H1 (cell line): ENCODE measurements around the gene ARHGAP10. TPM values are rescaled to one million over a fixed set of nuclear protein-coding genes. Genes with fewer than 3 reads are reported as not detected.

Experiments used
- CTCF ChIA-PET: fragments of 300-600 bp; sonication (Branson Sonifier 250); formaldehyde crosslinking; loops from one replicate; lab custom pipeline; 2021; ENCODE audit not compliant: partially characterized antibody; lab: Charles Lee
- POLR2A ChIA-PET: fragments of 300-600 bp; sonication (Branson Sonifier 250); formaldehyde crosslinking; loops from one replicate; lab custom pipeline; 2021; ENCODE audit warnings: inconsistent platforms; ENCODE audit not compliant: partially characterized antibody; lab: Charles Lee
- DNase-seq, 2 experiments: peaks; one replicate each; pipeline versions ENCODE4 v3.0.0 to v3.0.0-alpha.2; 2010 to 2022; ENCODE audit warnings: low spot score in 2 of 2, low read depth in 1 of 2, mixed read lengths in 1 of 2
- FAIRE-seq: peaks from 2 replicates; lab custom pipeline; 2011; peaks lifted over from hg19 to GRCh38; lab: Jason Lieb, UNC
- H2AFZ ChIP-seq: 2 replicates; pipeline ENCODE4 v1.8.1; 2012; ENCODE audit warnings: low read length, inconsistent platforms
- H2AK5ac ChIP-seq: 2 replicates; pipeline ENCODE4 v1.6.1; 2013; ENCODE audit warnings: low read depth, low read length
- H2BK120ac ChIP-seq: replicated peaks from 2 replicates; pipeline ENCODE3; 2013; ENCODE audit warnings: low read depth, low read length, inconsistent platforms
- H2BK12ac ChIP-seq: 2 replicates; pipeline ENCODE4 v1.6.1; 2013; ENCODE audit warnings: low read depth, low read length
- H2BK15ac ChIP-seq: 2 replicates; pipeline ENCODE4 v1.6.1; 2013; ENCODE audit warnings: low read length
- H2BK20ac ChIP-seq: 2 replicates; pipeline ENCODE4 v1.6.1; 2013; ENCODE audit warnings: low read length
- H2BK5ac ChIP-seq: 2 replicates; pipeline ENCODE4 v1.6.1; 2013; ENCODE audit warnings: low read depth, low read length
- H3K14ac ChIP-seq: 2 replicates; pipeline ENCODE4 v1.6.1; 2013; ENCODE audit warnings: inconsistent platforms; ENCODE audit not compliant: insufficient read length
- H3K18ac ChIP-seq: 2 replicates; pipeline ENCODE4 v1.6.1; 2013; ENCODE audit warnings: low read length; ENCODE audit errors: extremely low read depth
- H3K23ac ChIP-seq: 2 replicates; pipeline ENCODE4 v1.6.1; 2013; ENCODE audit warnings: inconsistent platforms; ENCODE audit not compliant: insufficient read length
- H3K23me2 ChIP-seq: 2 replicates; pipeline ENCODE4 v1.6.1; 2013; ENCODE audit warnings: low read depth, low read length
- H3K27ac ChIP-seq: 2 replicates; pipeline ENCODE4 v1.6.1; 2011; ENCODE audit warnings: low read depth, low read length, inconsistent platforms
- H3K27me3 ChIP-seq, 4 experiments: replicated peaks in 1 of 4; 1 replicate in 1 of 4; 2 replicates in 3 of 4; pipeline versions ENCODE4 v1.6.1 to v1.8.1; 2011 to 2013; ENCODE audit warnings: low read length in 3 of 4, mild to moderate bottlenecking in 3 of 4, inconsistent platforms in 2 of 4, mixed read lengths in 2 of 4, moderate library complexity in 1 of 4; ENCODE audit not compliant: control insufficient read depth in 3 of 4, insufficient read depth in 3 of 4; ENCODE audit errors: extremely low read depth in 1 of 4
- H3K36me3 ChIP-seq, 4 experiments: 2 replicates each; pipeline versions ENCODE4 v1.6.1 to v1.8.1; 2011 to 2013; ENCODE audit warnings: mild to moderate bottlenecking in 4 of 4, low read length in 3 of 4, moderate library complexity in 2 of 4, control low read depth in 1 of 4, inconsistent platforms in 1 of 4; ENCODE audit not compliant: insufficient read depth in 4 of 4, control insufficient read depth in 2 of 4
- H3K4ac ChIP-seq: replicated peaks from 2 replicates; pipeline ENCODE3; 2013; ENCODE audit warnings: low read length, low read depth, mixed read lengths, inconsistent platforms; ENCODE audit not compliant: insufficient read length
- H3K4me1 ChIP-seq, 4 experiments: replicated peaks in 1 of 4; 1 replicate in 1 of 4; 2 replicates in 3 of 4; pipeline versions ENCODE4 v1.6.1 to v1.8.1; 2011 to 2013; ENCODE audit warnings: low read length in 3 of 4, inconsistent platforms in 2 of 4, mixed read lengths in 1 of 4; ENCODE audit not compliant: insufficient read depth in 4 of 4, control insufficient read depth in 3 of 4
- H3K4me2 ChIP-seq, 2 experiments: 2 replicates each; pipeline versions ENCODE4 v1.6.1 to v1.8.1; 2011 to 2013; ENCODE audit warnings: low read depth in 2 of 2, low read length in 2 of 2, control low read depth in 1 of 2, inconsistent platforms in 1 of 2, mild to moderate bottlenecking in 1 of 2; ENCODE audit not compliant: insufficient read depth in 1 of 2
- H3K4me3 ChIP-seq, 4 experiments: fragments of 200-600, 300-600 bp in 1 of 4; sonication (generic), shearing (Covaris generic), sonication (Bioruptor Twin) in 1 of 4; 2 replicates each; pipeline versions ENCODE4 v1.5.1 to v1.8.1; 2011 to 2016; ENCODE audit warnings: low read length in 4 of 4, low read depth in 3 of 4, control low read depth in 2 of 4, inconsistent platforms in 2 of 4, mild to moderate bottlenecking in 2 of 4, mixed read lengths in 1 of 4, moderate library complexity in 1 of 4; ENCODE audit not compliant: insufficient read depth in 2 of 4; ENCODE audit errors: extremely low read depth in 1 of 4
- H3K56ac ChIP-seq: replicated peaks from 2 replicates; pipeline ENCODE3; 2013; ENCODE audit warnings: low read depth, mild to moderate bottlenecking, mixed read lengths, low read length, inconsistent platforms; ENCODE audit not compliant: insufficient read length
- H3K79me1 ChIP-seq: 2 replicates; pipeline ENCODE4 v1.6.1; 2013; ENCODE audit warnings: low read depth, low read length, control low read depth
- H3K79me2 ChIP-seq, 2 experiments: 2 replicates each; pipeline versions ENCODE4 v1.6.1 to v1.8.1; 2012 to 2013; ENCODE audit warnings: low read length in 2 of 2, mild to moderate bottlenecking in 2 of 2, inconsistent platforms in 1 of 2; ENCODE audit not compliant: insufficient read depth in 2 of 2, control insufficient read depth in 1 of 2
- H3K9ac ChIP-seq, 4 experiments: replicated peaks in 1 of 4; 1 replicate in 1 of 4; 2 replicates in 3 of 4; pipeline versions ENCODE4 v1.6.1 to v1.8.1; 2011 to 2013; ENCODE audit warnings: low read depth in 3 of 4, low read length in 3 of 4, control low read depth in 2 of 4, mild to moderate bottlenecking in 2 of 4, moderate library complexity in 2 of 4, inconsistent platforms in 1 of 4; ENCODE audit errors: extremely low read depth in 1 of 4
- H3K9me3 ChIP-seq, 2 experiments: 2 replicates each; pipeline versions ENCODE4 v1.6.1 to v1.8.1; 2012 to 2013; ENCODE audit warnings: mild to moderate bottlenecking in 2 of 2, moderate library complexity in 2 of 2, control low read depth in 1 of 2, inconsistent platforms in 1 of 2, low read depth in 1 of 2, low read length in 1 of 2, mixed read lengths in 1 of 2; ENCODE audit not compliant: insufficient read depth in 2 of 2
- H4K20me1 ChIP-seq, 2 experiments: replicated peaks in 1 of 2; 2 replicates each; pipeline versions ENCODE3 to v1.8.1; 2011 to 2013; ENCODE audit warnings: inconsistent platforms in 2 of 2, low read length in 2 of 2, mild to moderate bottlenecking in 1 of 2; ENCODE audit not compliant: insufficient read depth in 2 of 2, control insufficient read depth in 1 of 2
- H4K5ac ChIP-seq: 2 replicates; pipeline ENCODE4 v1.6.1; 2013; ENCODE audit warnings: low read length, low read depth, mixed read lengths, inconsistent platforms; ENCODE audit not compliant: insufficient read length
- H4K8ac ChIP-seq: 2 replicates; pipeline ENCODE4 v1.8.0; 2013; ENCODE audit warnings: mild to moderate bottlenecking, moderate library complexity, low read length, inconsistent platforms; ENCODE audit not compliant: insufficient read depth; ENCODE audit errors: extremely low read depth
- H4K91ac ChIP-seq: replicated peaks from 2 replicates; pipeline ENCODE3; 2013; ENCODE audit warnings: low read length, mixed read lengths, inconsistent platforms; ENCODE audit not compliant: insufficient read length
- BRCA1 ChIP-seq: IDR thresholded peaks from 2 replicates; pipeline ENCODE4 v1.6.1; 2012; ENCODE audit warnings: low read depth, low read length, improper control_type of control experiment
- EGR1 ChIP-seq: IDR thresholded peaks from 2 replicates; pipeline ENCODE4 v1.6.1; 2011; ENCODE audit warnings: low read depth, low read length, borderline replicate concordance
- HDAC6 ChIP-seq: IDR thresholded peaks from one replicate; pipeline ENCODE4 v1.7.1; 2012; ENCODE audit warnings: low read depth, mild to moderate bottlenecking, inconsistent platforms, low read length, moderate library complexity
- JUND ChIP-seq: IDR thresholded peaks from 2 replicates; pipeline ENCODE4 v1.6.1; 2011; ENCODE audit warnings: mild to moderate bottlenecking, improper control_type of control experiment, low read length
- KDM5A ChIP-seq: fragments of 200-600 bp; IDR thresholded peaks from 2 replicates; pipeline ENCODE4 v1.7.1; 2012; ENCODE audit warnings: mild to moderate bottlenecking, low read length, inconsistent platforms, mixed read lengths
- POLR2AphosphoS5 ChIP-seq: IDR thresholded peaks from 2 replicates; pipeline ENCODE4 v1.6.1; 2011; ENCODE audit warnings: low read depth, low read length
- RNF2 ChIP-seq: fragments of 200-900, 300-1000 bp; sonication (generic); IDR thresholded peaks from 2 replicates; pipeline ENCODE4 v1.7.1; 2016; ENCODE audit warnings: borderline replicate concordance, low read depth, mild to moderate bottlenecking, antibody characterized with exemption, low read length; ENCODE audit not compliant: poor library complexity, severe bottlenecking; ENCODE audit errors: missing control alignments
- RXRA ChIP-seq: IDR thresholded peaks from 2 replicates; pipeline ENCODE4 v1.6.1; 2011; ENCODE audit warnings: low read depth, mild to moderate bottlenecking, low read length, moderate library complexity; ENCODE audit not compliant: insufficient read depth
- SIX5 ChIP-seq: IDR thresholded peaks from 2 replicates; pipeline ENCODE4 v1.6.1; 2011; ENCODE audit warnings: mild to moderate bottlenecking, low read depth, low read length
- WGBS, 2 experiments: shearing (Covaris generic) in 1 of 2; methylation state at CpG; one replicate each; pipeline versions ENCODE4 v1.1.6 to v1.1.7; 2013 to 2015; ENCODE audit warnings: low lambda C conversion rate in 2 of 2, mixed read lengths in 2 of 2, inconsistent platforms in 1 of 2, low coverage in 1 of 2, missing lambda C conversion rate in 1 of 2; ENCODE audit not compliant: insufficient replicate concordance in 2 of 2, insufficient coverage in 1 of 2, insufficient read length in 1 of 2; ENCODE audit errors: extremely low coverage in 1 of 2, missing lambda C conversion rate in 1 of 2; 5-methylcytosine and 5-hydroxymethylcytosine counted together
- polyA plus RNA-seq, 7 experiments: library from polyadenylated mRNA; depleted of rRNA in 3 of 7; stranded (reverse) in 5 of 7; unstranded in 2 of 7; fragments of >200 nt in 5 of 7; fragments of 200-250 nt in 2 of 7; gene quantifications; 1 replicate in 5 of 7; 2 replicates in 1 of 7; 4 replicates in 1 of 7; pipeline versions ENCODE4 v1.2.1 to v1.2.3, GENCODE V29; 2011 to 2013; ENCODE audit warnings: missing spikeins in 2 of 7, mixed read lengths in 2 of 7
- total RNA-seq: library from RNA; stranded (reverse); fragmentation: NEBNext Ultra II Directional; extraction: Animal tissue kit (Norgen Biotek cat#: 25700); gene quantifications from 2 replicates; pipeline ENCODE4 v1.2.1, GENCODE V29; 2021
- TF ChIP-seq, protein P1 (sequence below): IDR thresholded peaks from 2 replicates; pipeline ENCODE4 v1.6.1; 2011; ENCODE audit warnings: low read length, improper control_type of control experiment

The ARHGAP10 gene
- total and polyA plus RNA-seq, 2 of the 8 experiments (the other 6 are each of a cell fraction or from before 2014, with no cell fraction given): 3.7 to 6.1 TPM

DNA sequence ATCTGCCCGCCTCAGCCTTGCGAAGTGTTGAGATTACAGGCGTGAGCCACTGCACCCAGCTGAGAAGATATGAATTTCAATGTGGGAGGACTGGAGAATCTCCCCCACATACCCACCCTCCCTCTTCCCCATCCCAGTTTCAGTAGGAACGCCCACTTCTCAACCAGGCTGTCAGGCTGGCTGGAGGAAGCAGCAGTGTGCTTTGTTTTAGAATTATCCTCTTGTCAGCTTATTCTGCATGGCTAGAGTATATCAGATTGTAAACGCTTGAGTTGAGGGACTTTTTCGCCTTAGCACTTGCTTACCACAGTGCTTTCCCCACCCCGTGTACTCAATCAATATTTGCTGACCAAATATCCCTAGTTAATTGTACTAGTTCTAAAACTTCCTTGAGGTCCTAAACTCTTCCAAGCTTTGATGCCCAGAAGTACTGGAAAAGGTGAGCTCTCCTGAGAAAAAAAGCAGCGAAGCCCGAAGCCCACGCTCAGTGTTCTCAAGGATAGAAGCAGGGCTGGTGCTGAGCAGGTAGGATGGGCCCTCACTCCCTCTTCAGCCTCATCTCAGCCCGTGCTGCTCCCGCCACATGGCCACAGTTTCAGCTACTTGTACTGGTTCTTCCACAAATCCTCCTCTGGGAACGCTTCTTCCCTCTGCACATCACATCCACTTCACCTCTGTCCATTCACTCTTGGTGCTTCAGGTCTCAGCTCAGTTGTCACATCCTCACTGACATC, 7.3 kb upstream of the ARHGAP10 start:
- Histone ChIP-seq H3K9me3 (no peaks in the 10 kb centered on the region), H4K91ac (no peak overlapping the region), H3K79me1 (no peaks in the 10 kb centered on the region), H2BK15ac (no peak overlapping the region), H3K23me2 (no peaks in the 10 kb centered on the region), H3K4me2 (no peak overlapping the region), H3K36me3 (no peaks in the 10 kb centered on the region), H2BK20ac (no peak overlapping the region), H2BK12ac (no peak overlapping the region), H3K27ac (no peak overlapping the region), H2AFZ (0 out of 2 replicates have a peak overlapping the region, but pooled peaks have one; percentile 20), H3K14ac (no peak overlapping the region), H2BK5ac (no peak overlapping the region), H3K23ac (no peak overlapping the region), H2BK120ac (no peak overlapping the region), H3K4me1 (no peaks in the 10 kb centered on the region; a peak in 2 of 7 replicates), H3K18ac (no peak overlapping the region), H3K27me3 (peaks cover 0 to 4% (median 0%) of the 10 kb centered on the region in 4 experiments; a peak in 1 of 7 replicates), H4K5ac (no peak overlapping the region), H3K56ac (no peak overlapping the region), H3K79me2 (no peaks in the 10 kb centered on the region), H3K4me3 (no peak overlapping the region), H4K8ac (0 out of 2 replicates have a peak overlapping the region, but pooled peaks have one; percentile 68), H3K4ac (no peak overlapping the region), H3K9ac (no peak overlapping the region), H2AK5ac (no peak overlapping the region), H4K20me1 (no peaks in the 10 kb centered on the region)
- FAIRE-seq (no peak), DNase-seq (peak in 1 of 2 experiments; percentile 37)
- ChIA-PET POLR2A (interaction anchor here (0.9 kb wide), 1 partner anchor 13 kb away, joined by 3 read pairs; no protein-coding TSS in a partner anchor), CTCF (interaction anchor here (1.0 to 1.8 kb wide), 4 partner anchors 16 to 272 kb away, joined by 3 to 9 read pairs (median 3); no protein-coding TSS in a partner anchor)
- WGBS, 2 experiments: 86% methylated on average over 13 of the region's 13 CpGs; no CpG with 5 or more reads in 1 of the 2 experiments
- TF ChIP-seq EGR1: no peak
- no peak for TF ChIP-seq HDAC6
- TF ChIP-seq KDM5A: no peak
- TF ChIP-seq SIX5: no peak
- TF ChIP-seq POLR2AphosphoS5: no peak
- no peak for TF ChIP-seq RNF2
- TF ChIP-seq, protein P1, sequence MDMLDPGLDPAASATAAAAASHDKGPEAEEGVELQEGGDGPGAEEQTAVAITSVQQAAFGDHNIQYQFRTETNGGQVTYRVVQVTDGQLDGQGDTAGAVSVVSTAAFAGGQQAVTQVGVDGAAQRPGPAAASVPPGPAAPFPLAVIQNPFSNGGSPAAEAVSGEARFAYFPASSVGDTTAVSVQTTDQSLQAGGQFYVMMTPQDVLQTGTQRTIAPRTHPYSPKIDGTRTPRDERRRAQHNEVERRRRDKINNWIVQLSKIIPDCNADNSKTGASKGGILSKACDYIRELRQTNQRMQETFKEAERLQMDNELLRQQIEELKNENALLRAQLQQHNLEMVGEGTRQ: no peak
- TF ChIP-seq JUND: no peak
- TF ChIP-seq RXRA: no peak
- no peak for TF ChIP-seq BRCA1
